Transverse colon (tissue), 4 donors: ENCODE results near the gene MYO7A. TPM values are rescaled to one million over a fixed set of nuclear protein-coding genes. Genes with fewer than 3 reads are reported as not detected.

Experiments
- DNase-seq: peaks from one replicate; pipeline ENCODE4 v3.0.0-alpha.2; 2019
- H3K27ac ChIP-seq, 4 donors: fragments of 200-600 bp; sonication (generic); 2 replicates each; pipeline ENCODE4 v1.5.1; 2016 to 2018; ENCODE audit warnings: inconsistent platforms in 4 of 4
- H3K27me3 ChIP-seq: fragments of 200-600 bp; sonication (generic); 2 replicates; pipeline ENCODE4 v1.5.1; 2017; ENCODE audit warnings: inconsistent platforms
- H3K36me3 ChIP-seq, 4 donors: fragments of 200-600 bp; sonication (generic); 2 replicates each; pipeline ENCODE4 v1.5.1; 2017 to 2019; ENCODE audit warnings: inconsistent platforms in 4 of 4
- H3K4me1 ChIP-seq, 4 donors: fragments of 200-600 bp; sonication (generic); 2 replicates each; pipeline ENCODE4 v1.5.1; 2017 to 2020; ENCODE audit warnings: inconsistent platforms in 4 of 4
- H3K4me3 ChIP-seq, 4 donors: fragments of 200-600 bp; sonication (generic); 1 replicate in 1 of 4; 2 replicates in 3 of 4; pipeline versions ENCODE4 v1.5.1 to v1.6.1; 2017 to 2019; ENCODE audit warnings: inconsistent platforms in 4 of 4
- H3K9me3 ChIP-seq, 2 donors: fragments of 200-600 bp; sonication (generic); 2 replicates each; pipeline ENCODE4 v1.5.1; 2017 to 2019; ENCODE audit warnings: inconsistent platforms in 2 of 2
- CTCF ChIP-seq, 5 experiments: fragments of 200-600 bp in 3 of 5; fragments of 450-650 bp in 2 of 5; sonication (generic) in 3 of 5; IDR thresholded peaks; 1 replicate in 2 of 5; 2 replicates in 3 of 5; pipeline ENCODE4 v1.5.1; 2016 to 2017; ENCODE audit warnings: antibody characterized with exemption in 5 of 5, inconsistent platforms in 3 of 5, mild to moderate bottlenecking in 2 of 5, moderate library complexity in 1 of 5
- EP300 ChIP-seq: sonication (generic); formaldehyde crosslinking; IDR thresholded peaks from one replicate; pipeline ENCODE4 v1.6.1; 2017; ENCODE audit warnings: antibody characterized with exemption, low read depth
- POLR2A ChIP-seq: fragments of 450-650 bp; IDR thresholded peaks from one replicate; pipeline ENCODE4 v1.6.1; 2016; ENCODE audit warnings: antibody characterized with exemption, mild to moderate bottlenecking, moderate library complexity
- POLR2AphosphoS5 ChIP-seq, 3 donors: sonication (generic); formaldehyde crosslinking; IDR thresholded peaks; one replicate each; pipeline ENCODE4 v1.6.1; 2016; ENCODE audit warnings: antibody characterized with exemption in 3 of 3
- WGBS, 2 donors: methylation state at CpG; one replicate each; pipeline ENCODE4 v1.1.5; 2018; ENCODE audit warnings: low coverage in 1 of 2; 5-methylcytosine and 5-hydroxymethylcytosine counted together
- in situ Hi-C, 4 donors: fragments of 200-750 bp; cut with MboI; loops; one replicate each; pipeline versions ENCODE4 v1.15.0 to v1.15.1; 2017; ENCODE audit warnings: low sequenced_read_pairs in 3 of 4, low pct_ligation_motif_present in 1 of 4, low pct_unique_long_range_greater_than_20kb in 1 of 4
- intact Hi-C: fragments of 100-400 bp; cut with DNase I; formaldehyde crosslinking; loops from one replicate; pipeline ENCODE4 v1.15.1; 2023; ENCODE audit warnings: low total_unique reads
- total RNA-seq, 4 donors: library from RNA; depleted of rRNA; stranded (reverse); fragments of >200 nt; gene quantifications; one replicate each; pipeline ENCODE4 v1.1.0, GENCODE V29; 2016

The MYO7A gene
- total RNA-seq, 4 donors from 2014 or later, result 4.6 to 11.2 (median 5.5) TPM

- no peaks in the 10 kb centered on the region for H3K27me3 ChIP-seq
- peak overlapping the region; percentile 2 to 47 (median 18) for H3K4me3 ChIP-seq
- TF ChIP-seq POLR2A (peak; percentile 3), POLR2AphosphoS5 (IDR thresholded peaks at IDR 0.05) (no peak), CTCF (IDR thresholded peaks at IDR 0.05) (peak; percentile 99 to 100 (median 99)), EP300 (no peak)
- WGBS, 2 donors, result 8% methylated on average over 26 of the region's 27 CpGs; no CpG with 5 or more reads in 1 of the 2 donors
- peak; percentile 68 for DNase-seq
- peaks cover 0 to 7% (median 0%) of the 10 kb centered on the region in 4 donors for H3K36me3 ChIP-seq
- intact Hi-C loops, result loop anchor here (10.0 kb wide), 1 partner anchor 57 kb away; no protein-coding TSS in a partner anchor
- in situ Hi-C loops, result no loop called here
- peak overlapping the region in 2 of 4 donors; percentile 2 to 8 for H3K27ac ChIP-seq
- peaks cover 9 to 28% (median 15%) of the 10 kb centered on the region in 4 donors for H3K4me1 ChIP-seq
- H3K9me3 ChIP-seq, result no peaks in the 10 kb centered on the region
Observed at GRCh38 chr11:77127235-77127911, 673 bp upstream of the MYO7A start.

GRCh38 chr11:77129069-77129841 is 1.2 kb downstream of the MYO7A start:
- intact Hi-C loops, result loop anchor here (10.0 kb wide), 1 partner anchor 56 kb away; no protein-coding TSS in a partner anchor
- no peaks in the 10 kb centered on the region for H3K36me3 ChIP-seq
- H3K4me3 ChIP-seq, result no peak overlapping the region
- H3K9me3 ChIP-seq, result no peaks in the 10 kb centered on the region
- no peak overlapping the region for H3K27ac ChIP-seq
- TF ChIP-seq CTCF (IDR thresholded peaks at IDR 0.05) (no peak), POLR2AphosphoS5 (IDR thresholded peaks at IDR 0.05) (no peak), POLR2A (no peak), EP300 (no peak)
- peaks cover 9 to 28% (median 15%) of the 10 kb centered on the region in 4 donors for H3K4me1 ChIP-seq
- H3K27me3 ChIP-seq, result no peaks in the 10 kb centered on the region
- DNase-seq, result no peak
- in situ Hi-C loops, result no loop called here
- 76 to 98% methylated on average over 2 to 11 of the region's 11 CpGs for WGBS, 2 donors

DNA sequence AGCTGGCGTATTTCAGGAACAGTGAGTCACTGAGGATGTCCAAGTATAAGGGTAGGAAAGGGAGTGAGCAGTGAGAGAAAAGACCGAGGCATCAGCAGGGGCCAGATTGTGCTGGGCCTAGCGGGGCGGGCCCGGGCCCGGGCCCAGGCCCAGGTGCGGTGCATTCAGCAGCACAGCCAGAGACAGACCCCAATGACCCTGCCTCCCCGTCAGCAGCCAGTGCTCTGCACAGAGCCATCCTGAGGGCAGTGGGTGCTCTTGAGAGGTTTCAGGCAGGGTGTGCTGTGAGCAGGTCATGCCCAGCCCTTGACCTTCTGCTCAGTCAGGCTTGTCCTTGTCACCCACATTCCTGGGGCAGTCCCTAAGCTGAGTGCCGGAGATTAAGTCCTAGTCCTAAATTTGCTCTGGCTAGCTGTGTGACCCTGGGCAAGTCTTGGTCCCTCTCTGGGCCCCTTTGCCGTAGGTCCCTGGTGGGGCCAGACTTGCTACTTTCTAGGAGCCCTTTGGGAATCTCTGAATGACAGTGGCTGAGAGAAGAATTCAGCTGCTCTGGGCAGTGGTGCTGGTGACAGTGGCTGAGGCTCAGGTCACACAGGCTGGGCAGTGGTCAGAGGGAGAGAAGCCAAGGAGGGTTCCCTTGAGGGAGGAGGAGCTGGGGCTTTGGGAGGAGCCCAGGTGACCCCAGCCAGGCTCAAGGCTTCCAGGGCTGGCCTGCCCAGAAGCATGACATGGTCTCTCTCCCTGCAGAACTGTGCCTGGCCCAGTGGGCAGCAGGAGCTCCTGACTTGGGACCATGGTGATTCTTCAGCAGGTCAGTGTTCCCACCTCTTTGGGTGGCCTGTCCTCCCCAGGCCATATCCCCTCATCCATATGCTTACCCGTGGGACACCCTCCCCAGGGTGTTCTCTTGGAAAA is 2.1 kb downstream of the MYO7A start:
- intact Hi-C loops, result loop anchor here (10.0 kb wide), 2 partner anchors 55 to 425 kb away; no protein-coding TSS in a partner anchor
- H3K27ac ChIP-seq, result no peak overlapping the region
- no peak for DNase-seq
- in situ Hi-C loops, result loop anchor here in 1 of 4 donors (10.0 kb wide), 1 partner anchor 55 kb away; no protein-coding TSS in a partner anchor
- no peaks in the 10 kb centered on the region for H3K9me3 ChIP-seq
- H3K4me1 ChIP-seq, result peaks cover 9 to 28% (median 15%) of the 10 kb centered on the region in 4 donors
- H3K27me3 ChIP-seq, result no peaks in the 10 kb centered on the region
- H3K36me3 ChIP-seq, result no peaks in the 10 kb centered on the region
- no peak overlapping the region for H3K4me3 ChIP-seq
- TF ChIP-seq CTCF (IDR thresholded peaks at IDR 0.05) (no peak), EP300 (no peak), POLR2A (no peak), POLR2AphosphoS5 (IDR thresholded peaks at IDR 0.05) (no peak)
- 83 to 87% methylated on average over 1 to 11 of the region's 11 CpGs for WGBS, 2 donors
